DOHH2 (cell line): ENCODE data around the gene ZDHHC17.

Source experiments
- H3F3A ChIP-seq: fragments of 200-600 bp; sonication (generic), shearing (Covaris generic); 2 replicates; pipeline ENCODE4 v1.6.0; 2016; ENCODE audit warnings: antibody characterized with exemption, mild to moderate bottlenecking; ENCODE audit not compliant: control insufficient read depth, insufficient read depth
- H3K27ac ChIP-seq: fragments of 200-600 bp; sonication (generic); 2 replicates; pipeline ENCODE4 v1.5.1; 2014; ENCODE audit warnings: low read depth, mild to moderate bottlenecking, low read length, moderate library complexity
- H3K27me3 ChIP-seq: fragments of 200-600 bp; sonication (generic); 2 replicates; pipeline ENCODE4 v1.6.1; 2014; ENCODE audit warnings: mild to moderate bottlenecking, low read length, mixed read lengths; ENCODE audit not compliant: control insufficient read depth
- H3K36me3 ChIP-seq: fragments of 200-600 bp; sonication (generic); 2 replicates; pipeline ENCODE4 v1.6.1; 2014; ENCODE audit warnings: mild to moderate bottlenecking, low read length, moderate library complexity, mixed read lengths; ENCODE audit not compliant: control insufficient read depth
- H3K4me1 ChIP-seq: fragments of 200-600 bp; sonication (generic); 2 replicates; pipeline ENCODE4 v1.6.1; 2014; ENCODE audit warnings: mild to moderate bottlenecking, low read length, mixed read lengths; ENCODE audit not compliant: control insufficient read depth
- H3K4me2 ChIP-seq: fragments of 200-600 bp; sonication (generic); 2 replicates; pipeline ENCODE4 v1.6.0; 2014; ENCODE audit warnings: mild to moderate bottlenecking, low read length, moderate library complexity
- H3K4me3 ChIP-seq: fragments of 200-600 bp; sonication (generic); 2 replicates; pipeline ENCODE4 v1.5.1; 2014; ENCODE audit warnings: mild to moderate bottlenecking, low read length, mixed read lengths
- H3K79me2 ChIP-seq: fragments of 200-600 bp; sonication (generic); 2 replicates; pipeline ENCODE4 v1.6.1; 2014; ENCODE audit warnings: mild to moderate bottlenecking, low read length, mixed read lengths; ENCODE audit not compliant: control insufficient read depth
- H3K9me2 ChIP-seq: fragments of 200-600 bp; sonication (generic); replicated peaks from 2 replicates; pipeline ENCODE4 v1.6.1; 2014; ENCODE audit warnings: mild to moderate bottlenecking, low read length, mixed read lengths; ENCODE audit not compliant: control insufficient read depth
- H3K9me3 ChIP-seq: fragments of 200-600 bp; sonication (generic); 2 replicates; pipeline ENCODE4 v1.6.1; 2014; ENCODE audit warnings: antibody characterized with exemption, low read length, mixed read lengths; ENCODE audit not compliant: control insufficient read depth, insufficient read depth
- H4K20me1 ChIP-seq: fragments of 200-600 bp; sonication (generic); 2 replicates; pipeline ENCODE4 v1.6.0; 2014; ENCODE audit warnings: low read depth, mild to moderate bottlenecking, antibody characterized with exemption, low read length, moderate library complexity; ENCODE audit not compliant: control insufficient read depth, insufficient read depth
- CTCF ChIP-seq: fragments of 200-600 bp; sonication (generic); IDR thresholded peaks from one replicate; pipeline ENCODE4 v1.5.1; 2014; ENCODE audit warnings: antibody characterized with exemption, mild to moderate bottlenecking, low read depth, low read length; ENCODE audit not compliant: poor library complexity, severe bottlenecking
- EZH2phosphoT487 ChIP-seq: fragments of 200-600 bp; sonication (generic); IDR thresholded peaks from 2 replicates; pipeline ENCODE4 v1.6.1; 2017; ENCODE audit warnings: borderline replicate concordance, mild to moderate bottlenecking, antibody characterized with exemption, low read length, moderate library complexity, mixed read lengths

The ZDHHC17 gene

GRCh38 chr12:76763746-76764675, at the start of gene ZDHHC17:
ZDHHC17 (plus strand) TSS chr12:76764115; CDS start chr12:76764237, 122 bp downstream.
- peak within 1 kb of the TSS; percentile 79 for H3K27ac ChIP-seq
- TF ChIP-seq EZH2phosphoT487, result no peak
- no peaks in the 10 kb centered on the region for H3K9me2 ChIP-seq
- peak within 1 kb of the TSS; percentile 76 for H3K4me2 ChIP-seq
- peaks cover 13% of the 10 kb centered on the region for H3K36me3 ChIP-seq
- H3K79me2 ChIP-seq, result peaks cover 49% of the 10 kb centered on the region
- H4K20me1 ChIP-seq, result no peaks in the 10 kb centered on the region
- H3K27me3 ChIP-seq, result no peaks in the 10 kb centered on the region
- peak within 1 kb of the TSS; percentile 89 for H3K4me3 ChIP-seq
- no peaks in the 10 kb centered on the region for H3F3A ChIP-seq
- H3K9me3 ChIP-seq, result no peaks in the 10 kb centered on the region
- H3K4me1 ChIP-seq, result peaks cover 21% of the 10 kb centered on the region

- Histone ChIP-seq H3K9me2 (no peaks in the 10 kb centered on the region), H3K36me3 (no peaks in the 10 kb centered on the region), H3K4me1 (peaks cover 9% of the 10 kb centered on the region; the same call in 1 of the 2 replicates), H3K9me3 (no peaks in the 10 kb centered on the region), H3K27me3 (no peaks in the 10 kb centered on the region), H3K79me2 (no peaks in the 10 kb centered on the region), H3K4me3 (no peak overlapping the region), H4K20me1 (no peaks in the 10 kb centered on the region), H3K4me2 (no peak overlapping the region), H3K27ac (no peak overlapping the region), H3F3A (no peaks in the 10 kb centered on the region)
- TF ChIP-seq EZH2phosphoT487 (no peak), CTCF (no peak)
Measured at GRCh38 chr12:76714415-76714814, 49.5 kb upstream of the ZDHHC17 start.

- TF ChIP-seq EZH2phosphoT487 (no peak), CTCF (no peak)
- Histone ChIP-seq H3F3A (no peaks in the 10 kb centered on the region), H3K27ac (no peak overlapping the region), H3K79me2 (no peaks in the 10 kb centered on the region), H3K27me3 (no peaks in the 10 kb centered on the region), H3K9me2 (no peaks in the 10 kb centered on the region), H3K4me2 (no peak overlapping the region), H3K4me3 (no peak overlapping the region), H3K9me3 (no peaks in the 10 kb centered on the region), H3K4me1 (peaks cover 9% of the 10 kb centered on the region; the same call in 1 of the 2 replicates), H3K36me3 (no peaks in the 10 kb centered on the region), H4K20me1 (no peaks in the 10 kb centered on the region)
Measured at GRCh38 chr12:76714861-76715260, 49.1 kb upstream of the ZDHHC17 start.

- Histone ChIP-seq H3K9me2 (no peaks in the 10 kb centered on the region), H3K27me3 (no peaks in the 10 kb centered on the region), H3K9me3 (no peaks in the 10 kb centered on the region), H3F3A (no peaks in the 10 kb centered on the region), H3K79me2 (no peaks in the 10 kb centered on the region), H4K20me1 (no peaks in the 10 kb centered on the region), H3K4me2 (no peak overlapping the region), H3K4me3 (no peak overlapping the region), H3K36me3 (no peaks in the 10 kb centered on the region), H3K27ac (no peak overlapping the region), H3K4me1 (peaks cover 9% of the 10 kb centered on the region; the same call in 1 of the 2 replicates)
- TF ChIP-seq EZH2phosphoT487, result no peak
- TF ChIP-seq CTCF, result no peak
Measured at GRCh38 chr12:76715332-76715731, 48.6 kb upstream of the ZDHHC17 start.
